GM18951 (cell line): Measurements from ENCODE around the gene GARIN5B.
A peak's percentile ranks its signal among the peaks of the same experiment; 100 is the strongest.

ENCODE experiments used
- POLR2A ChIP-seq: IDR thresholded peaks from 4 replicates; pipeline ENCODE4 v1.6.1; 2011; ENCODE audit warnings: mild to moderate bottlenecking; ENCODE audit not compliant: insufficient read length, insufficient read depth; ENCODE audit errors: extremely low read depth
- in situ Hi-C: fragments of 300-500 bp; cut with MboI; formaldehyde crosslinking; loops from one replicate; pipeline ENCODE4 v1.12.0; 2022; ENCODE audit warnings: low sequenced_read_pairs, mixed read lengths, inconsistent platforms; ENCODE audit not compliant: unreplicated experiment

The GARIN5B gene

DNA sequence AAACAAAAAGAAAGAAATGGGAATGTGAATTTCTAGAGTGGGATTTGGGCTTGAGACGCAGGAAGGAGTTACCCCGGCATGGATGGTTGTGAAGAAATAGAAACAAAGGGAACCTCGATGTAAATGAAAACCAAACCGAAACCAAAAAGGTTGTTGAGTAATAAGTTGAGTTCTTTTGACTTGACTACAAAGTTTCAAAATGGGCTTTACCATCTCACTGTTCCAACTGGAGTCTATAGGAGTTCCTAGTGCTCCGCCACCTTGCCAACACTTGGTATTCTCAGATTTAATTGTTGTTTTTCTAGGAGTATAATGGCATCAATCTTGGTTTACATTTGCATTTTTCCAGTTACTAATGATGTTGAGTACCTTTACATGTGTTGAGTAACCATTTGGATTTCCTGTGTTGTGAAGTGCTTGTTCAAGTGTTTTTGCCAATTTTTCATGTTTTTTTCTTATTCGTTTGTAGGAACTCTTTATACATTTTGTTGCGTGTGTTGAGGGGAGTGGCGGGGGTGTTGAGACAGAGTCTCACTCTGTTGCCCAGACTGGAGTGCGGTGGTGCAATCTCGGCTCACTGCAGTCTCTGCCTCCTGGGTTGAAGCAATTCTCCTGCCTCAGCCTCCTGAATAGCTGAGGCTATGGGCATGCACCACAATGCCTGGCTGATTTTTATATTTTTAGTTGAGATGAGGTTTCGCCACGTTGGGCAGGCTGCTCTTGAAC lies 35.3 kb upstream of the GARIN5B start:
- in situ Hi-C loops: no loop called here
- TF ChIP-seq POLR2A: no peak

DNA sequence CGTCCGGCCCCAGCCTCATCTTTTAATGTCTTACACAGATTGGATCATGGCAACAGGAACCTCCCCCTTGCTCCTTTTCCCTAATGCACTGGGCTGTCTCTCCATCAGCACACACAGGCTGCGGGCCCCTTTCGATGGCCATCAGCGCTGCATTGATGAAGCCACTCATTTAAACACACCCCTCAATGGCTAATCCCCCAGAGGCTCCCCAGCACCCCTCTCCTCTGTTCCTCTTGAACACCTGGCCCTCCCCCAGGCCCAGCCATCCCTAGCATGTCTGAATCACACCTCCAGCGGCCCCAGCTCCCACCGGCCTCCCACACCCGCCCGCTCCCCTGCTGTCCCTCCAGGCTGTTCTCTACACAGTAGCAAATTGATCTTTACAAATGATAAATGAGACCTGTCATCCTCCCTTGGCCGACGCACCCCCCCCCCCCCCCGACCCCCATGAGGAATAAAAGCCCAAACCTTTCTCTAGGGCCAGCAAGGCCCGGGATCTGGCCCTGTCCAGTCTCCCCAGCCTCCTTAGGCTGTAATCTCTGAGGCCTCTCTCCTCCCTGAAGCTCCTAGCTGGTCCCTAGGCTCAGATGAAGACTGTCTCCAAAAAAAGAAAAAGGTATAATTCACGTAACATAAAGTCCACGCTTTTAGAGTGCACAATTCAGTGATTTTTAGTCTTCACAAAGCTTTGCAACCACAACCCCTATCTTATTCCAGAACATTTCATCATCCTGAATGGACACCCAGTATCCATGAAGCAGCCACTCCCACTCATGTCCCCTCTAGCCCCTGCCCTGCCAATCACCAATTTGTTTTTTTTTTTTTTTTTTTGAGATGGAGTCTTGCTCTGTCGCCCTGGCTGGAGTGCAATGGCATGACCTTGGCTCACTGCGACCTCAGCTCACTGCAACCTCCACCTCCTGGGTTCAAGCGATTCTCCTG lies 30.0 kb upstream of the GARIN5B start:
- no peak for TF ChIP-seq POLR2A
- in situ Hi-C loops: no loop called here

DNA sequence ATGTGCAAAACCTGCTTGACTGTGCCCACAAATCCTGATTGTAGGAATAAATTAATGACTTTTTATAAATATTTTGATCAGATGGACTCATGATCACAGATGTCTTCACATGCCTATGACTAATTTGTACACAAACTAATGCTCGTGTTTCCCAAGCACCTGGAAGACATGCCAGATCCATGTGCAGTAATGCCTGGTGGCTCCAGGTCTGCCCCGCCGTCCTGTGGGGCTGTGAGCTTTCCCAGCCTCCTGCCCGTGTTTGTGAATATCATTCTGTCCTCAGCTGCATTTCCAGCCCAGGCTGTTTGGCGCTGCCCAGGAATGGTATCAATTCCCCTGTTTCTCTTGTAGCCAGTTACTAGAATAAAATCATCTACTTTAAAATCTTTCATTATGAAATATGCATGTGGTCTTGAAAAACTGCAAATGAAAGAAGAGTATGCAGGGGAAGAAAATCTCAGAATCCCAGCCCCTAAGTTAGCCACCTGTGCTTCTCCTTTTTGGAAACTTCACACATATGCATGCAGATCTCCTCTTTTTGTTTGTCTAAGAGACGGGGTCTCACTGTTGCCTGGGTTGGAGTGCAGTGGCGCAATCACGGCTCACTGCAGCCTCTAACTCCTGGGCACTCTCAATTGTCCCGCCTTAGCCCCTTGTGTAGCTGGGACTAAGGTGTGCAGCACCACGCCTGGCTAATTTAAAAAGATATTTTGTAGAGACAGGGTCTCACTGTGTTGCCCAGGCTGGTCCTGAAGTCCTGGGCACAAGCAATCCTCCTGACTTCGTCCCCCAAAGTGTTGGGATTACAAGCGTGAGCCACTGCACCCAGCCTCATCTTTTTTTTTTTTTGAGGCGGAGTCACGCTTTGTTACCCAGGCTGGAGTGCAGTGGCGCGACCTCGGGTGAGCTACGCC lies 28.9 kb upstream of the GARIN5B start:
- in situ Hi-C loops: no loop called here
- peak; percentile 3 for TF ChIP-seq POLR2A

DNA sequence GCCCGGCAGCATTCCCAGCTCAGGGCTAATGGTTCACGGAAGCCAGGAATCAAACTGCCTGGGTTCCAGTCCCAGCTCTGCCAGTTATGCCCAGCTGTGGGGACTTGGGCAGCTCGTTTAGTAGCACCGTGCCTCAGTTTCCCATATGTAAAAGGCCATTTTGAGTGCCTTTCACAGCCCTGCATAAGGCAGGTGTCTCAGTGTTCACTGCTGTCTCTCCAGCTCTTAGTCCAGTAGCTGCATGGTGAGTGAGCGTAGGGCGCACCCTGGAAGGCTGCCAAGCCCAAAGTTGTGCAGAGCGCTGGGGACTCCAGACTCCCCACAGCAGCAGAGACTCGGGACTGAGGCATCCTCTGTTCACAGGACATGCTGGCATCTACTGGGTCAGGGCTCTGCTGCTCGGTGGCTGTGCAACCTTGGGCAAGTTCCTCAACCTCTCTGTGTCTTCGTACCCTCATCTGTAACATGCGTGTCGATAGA lies 28.2 kb upstream of the GARIN5B start:
- peak; percentile 46 for TF ChIP-seq POLR2A
- in situ Hi-C loops: no loop called here

DNA sequence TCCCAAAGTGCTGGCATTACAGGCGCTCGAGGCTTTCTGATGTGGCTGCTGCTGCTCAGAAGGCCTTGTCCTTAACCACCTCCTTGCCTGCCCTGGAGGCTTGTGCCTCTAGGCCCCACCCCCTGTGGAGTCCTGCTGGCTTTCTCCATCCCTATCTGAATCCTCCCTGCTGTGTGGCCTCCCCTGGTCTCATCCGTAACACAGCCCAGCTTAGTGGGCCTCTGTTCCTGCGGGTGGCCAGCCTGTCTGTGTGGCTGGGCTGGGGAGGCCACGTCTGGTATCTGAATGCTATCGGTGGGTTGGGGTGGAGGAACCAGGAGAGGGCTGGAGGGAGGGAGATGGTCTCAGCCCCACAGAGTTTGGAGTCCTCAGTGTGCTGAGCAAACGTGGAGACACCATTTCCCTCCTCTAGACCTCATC lies 27.4 kb upstream of the GARIN5B start:
- no peak for TF ChIP-seq POLR2A
- in situ Hi-C loops: no loop called here

DNA sequence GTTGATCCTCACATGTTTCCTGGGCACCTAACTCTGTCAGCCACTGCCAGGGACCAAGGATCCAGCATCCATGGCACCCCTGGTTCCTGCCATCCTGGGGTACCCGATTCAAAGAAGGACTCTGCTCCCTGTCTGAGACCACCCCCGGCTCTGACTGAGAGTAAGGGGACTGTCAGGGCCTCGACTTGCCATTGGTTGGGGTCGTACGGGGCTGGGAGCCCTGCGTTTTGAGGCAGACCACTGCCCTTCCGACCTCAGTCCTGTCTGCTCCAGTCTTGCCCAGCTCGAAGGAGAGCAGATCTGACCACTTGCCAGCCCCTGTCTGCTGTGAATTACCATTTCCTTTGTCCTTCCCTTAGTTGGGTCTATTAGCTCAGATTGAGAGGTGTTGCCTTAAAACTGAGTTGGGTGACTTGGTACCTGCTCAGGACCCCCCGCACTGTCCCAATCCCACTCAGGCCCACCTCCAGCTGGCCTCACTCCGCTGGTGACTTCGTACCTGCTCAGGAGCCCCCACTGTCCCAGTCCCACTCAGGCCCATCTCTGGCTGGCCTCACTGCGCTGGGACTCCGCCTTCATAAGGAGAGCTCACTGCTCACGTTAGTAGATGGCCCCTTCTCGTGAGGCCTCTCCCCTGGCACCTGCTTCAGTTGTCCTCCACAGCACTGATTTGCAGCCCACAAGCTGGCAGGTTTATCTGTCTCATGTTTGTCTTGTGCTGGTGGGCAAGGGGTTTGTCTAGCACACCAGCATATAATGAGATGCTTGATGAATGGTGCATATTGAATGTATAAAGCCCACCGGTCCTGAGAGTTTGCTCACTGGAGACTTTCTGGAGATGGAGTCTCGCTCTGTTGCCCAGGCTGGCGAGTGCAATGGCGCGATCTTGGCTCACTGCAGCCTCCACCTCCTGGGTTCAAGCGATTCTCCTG lies 26.6 kb upstream of the GARIN5B start:
- TF ChIP-seq POLR2A: no peak
- in situ Hi-C loops: no loop called here

DNA sequence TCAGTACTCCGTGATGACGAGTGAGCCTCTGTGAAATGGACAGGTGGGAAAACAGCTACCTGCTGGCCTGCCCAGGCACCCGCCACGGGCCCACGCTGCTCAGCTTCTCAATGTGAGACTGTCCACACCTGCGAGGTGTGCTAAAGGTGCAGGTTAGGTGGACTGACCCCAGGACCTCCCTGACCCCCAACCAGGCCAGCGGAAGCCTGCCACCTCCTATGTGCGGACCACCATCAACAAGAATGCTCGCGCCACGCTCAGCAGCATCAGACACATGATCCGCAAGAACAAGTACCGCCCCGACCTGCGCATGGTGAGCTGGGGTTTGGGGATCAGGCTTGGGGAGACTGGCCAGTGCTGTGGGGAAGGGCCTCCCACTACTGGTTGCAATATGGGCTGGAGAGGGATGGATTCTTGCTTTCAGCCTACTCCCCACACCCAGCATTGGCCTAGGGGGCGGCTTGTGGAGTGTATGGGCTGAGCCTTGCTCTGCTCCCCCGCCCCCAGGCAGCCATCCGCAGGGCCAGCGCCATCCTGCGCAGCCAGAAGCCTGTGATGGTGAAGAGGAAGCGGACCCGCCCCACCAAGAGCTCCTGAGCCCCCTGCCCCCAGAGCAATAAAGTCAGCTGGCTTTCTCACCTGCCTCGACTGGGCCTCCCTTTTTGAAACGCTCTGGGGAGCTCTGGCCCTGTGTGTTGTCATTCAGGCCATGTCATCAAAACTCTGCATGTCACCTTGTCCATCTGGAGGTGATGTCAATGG lies 24.9 kb upstream of the GARIN5B start:
- in situ Hi-C loops: no loop called here
- peak; percentile 31 for TF ChIP-seq POLR2A

DNA sequence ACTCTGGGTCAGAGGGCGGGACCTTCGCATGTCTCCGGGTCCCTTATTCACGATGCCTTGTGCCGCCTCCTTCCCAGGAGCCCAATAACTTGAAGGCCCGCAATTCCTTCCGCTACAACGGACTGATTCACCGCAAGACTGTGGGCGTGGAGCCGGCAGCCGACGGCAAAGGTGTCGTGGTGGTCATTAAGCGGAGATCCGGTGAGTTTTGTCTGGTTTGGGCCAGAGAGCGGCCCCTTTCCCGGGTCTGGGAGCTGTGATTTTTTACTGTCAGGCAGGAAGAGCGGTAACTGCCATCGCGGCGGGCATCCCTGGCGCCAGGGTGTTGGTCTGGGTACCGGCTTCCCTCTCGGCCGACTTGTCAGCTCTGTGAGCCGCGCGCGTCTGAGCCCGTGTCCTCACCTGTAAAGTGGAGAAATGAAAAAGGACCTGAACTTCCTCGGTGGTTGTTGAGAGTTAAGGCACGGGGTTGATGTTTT lies 23.5 kb upstream of the GARIN5B start:
- TF ChIP-seq POLR2A: no peak
- in situ Hi-C loops: no loop called here

DNA sequence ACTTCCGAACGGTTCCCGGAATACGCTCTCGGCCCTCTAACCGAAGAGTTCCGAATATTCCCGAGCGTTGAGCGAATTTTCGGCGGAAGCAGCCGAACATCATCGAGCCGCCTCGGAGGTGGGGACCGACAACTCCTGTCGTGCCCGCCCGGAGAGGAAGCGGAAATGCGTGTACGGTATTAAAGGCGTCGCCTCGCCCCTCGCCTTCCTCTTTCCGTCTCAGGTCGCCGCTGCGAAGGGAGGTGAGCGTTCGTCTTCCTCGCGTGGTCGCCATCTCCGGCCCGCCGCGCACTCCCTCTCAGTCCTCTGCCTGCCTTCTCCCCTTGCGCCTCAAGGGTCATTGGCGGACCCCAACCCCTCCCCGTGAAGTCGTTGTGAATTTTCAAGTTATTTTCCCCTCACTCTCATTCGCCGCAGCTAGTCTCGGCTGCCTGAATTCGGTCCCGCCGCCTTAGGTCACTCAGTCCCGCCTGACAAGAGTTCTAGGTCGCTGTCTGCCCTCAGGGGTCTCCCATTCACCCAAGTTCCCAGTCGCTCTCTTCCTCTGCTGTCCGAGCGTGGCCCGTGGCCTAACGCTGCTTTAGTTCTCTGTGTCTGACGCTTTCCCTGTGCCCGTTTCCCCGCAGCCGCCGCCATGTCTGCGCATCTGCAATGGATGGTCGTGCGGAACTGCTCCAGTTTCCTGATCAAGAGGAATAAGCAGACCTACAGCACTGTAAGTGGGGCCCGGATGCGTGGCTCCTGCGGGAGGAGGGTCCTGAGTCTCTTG lies 22.8 kb upstream of the GARIN5B start, which contains the start of gene RPL28:
Gene RPL28, plus strand, starts transcription at position 209 of the 769 bp plus-strand sequence. Its CDS starts 426 bp downstream, at position 635.
- TF ChIP-seq POLR2A: peak; percentile 100
- in situ Hi-C loops: no loop called here

DNA sequence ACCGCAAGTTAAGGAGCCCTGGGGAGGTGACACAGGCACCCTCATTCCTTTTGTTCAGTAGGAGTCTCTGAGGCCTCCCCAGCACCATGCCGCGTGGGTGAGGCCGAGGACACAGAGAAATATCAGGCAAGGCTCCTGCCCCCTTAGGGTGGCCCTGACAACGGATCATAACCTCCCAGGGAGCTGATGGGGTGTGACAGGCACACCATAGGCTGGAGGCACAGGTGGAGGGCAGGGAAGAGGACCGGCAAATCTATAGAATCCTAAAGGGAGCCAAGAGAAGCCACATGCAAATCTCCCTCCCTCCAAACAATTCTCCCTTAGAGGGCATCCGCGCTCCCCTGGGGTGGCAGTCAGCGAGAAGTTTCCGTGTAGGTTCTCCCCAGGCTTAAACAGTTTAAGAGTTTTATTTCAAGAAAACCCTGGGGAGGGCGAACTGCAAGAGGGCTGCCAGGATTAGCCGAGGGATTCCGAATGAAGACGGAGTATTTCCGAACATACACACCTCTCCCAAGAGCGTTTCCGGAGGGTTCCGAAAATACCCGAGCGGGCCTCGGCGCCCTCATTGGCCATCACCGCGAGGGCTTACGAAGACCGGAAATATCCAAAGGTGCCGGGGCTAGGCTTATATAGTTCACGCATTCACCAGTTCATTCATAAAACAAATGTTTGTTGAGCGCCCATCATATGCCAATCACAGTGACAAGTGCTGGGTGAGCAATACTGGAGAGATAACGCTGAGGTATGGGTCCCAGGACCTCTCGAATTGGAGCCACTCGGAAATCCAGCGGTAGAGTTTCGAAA lies 22.1 kb upstream of the GARIN5B start:
- no peak for TF ChIP-seq POLR2A
- in situ Hi-C loops: no loop called here
